ENCODE measurements around the gene CACNA2D1.

The CACNA2D1 gene

GRCh38 chr7:82098414-82098813, 345.2 kb downstream of the CACNA2D1 start:
- no peaks in the 10 kb centered on the region for H3K9me3 ChIP-seq (ENCODE audit: control insufficient read depth, insufficient read depth, low read length)
- DNase-seq (ENCODE audit: low read depth, low spot score): no peak
- H3K36me3 ChIP-seq (ENCODE audit: control insufficient read depth, insufficient read depth, low read length): no peaks in the 10 kb centered on the region
- H3K4me3 ChIP-seq (ENCODE audit: low read length): no peak overlapping the region
- H3K27me3 ChIP-seq (ENCODE audit: control insufficient read depth, insufficient read depth, low read length): no peaks in the 10 kb centered on the region
- WGBS (ENCODE audit: insufficient coverage, insufficient read length): no CpG with 5 or more reads among the region's 2 CpGs
- H3K27ac ChIP-seq (ENCODE audit: low read length): no peak overlapping the region
- H3K4me1 ChIP-seq (ENCODE audit: control insufficient read depth, insufficient read depth, low read length): no peaks in the 10 kb centered on the region

GRCh38 chr7:82091126-82091684, 352.4 kb downstream of the CACNA2D1 start:
- no CpG with 5 or more reads among the region's 4 CpGs for WGBS (ENCODE audit: insufficient coverage, insufficient read length)
- DNase-seq (ENCODE audit: low read depth, low spot score): no peak
- Histone ChIP-seq H3K4me3 (ENCODE audit: low read length) (no peak overlapping the region), H3K27me3 (ENCODE audit: control insufficient read depth, insufficient read depth, low read length) (no peaks in the 10 kb centered on the region), H3K36me3 (ENCODE audit: control insufficient read depth, insufficient read depth, low read length) (no peaks in the 10 kb centered on the region), H3K9me3 (ENCODE audit: control insufficient read depth, insufficient read depth, low read length) (no peaks in the 10 kb centered on the region), H3K4me1 (ENCODE audit: control insufficient read depth, insufficient read depth, low read length) (no peaks in the 10 kb centered on the region), H3K27ac (ENCODE audit: low read length) (no peak overlapping the region)

GRCh38 chr7:82087099-82087498, 356.5 kb downstream of the CACNA2D1 start:
- H3K36me3 ChIP-seq (ENCODE audit: control insufficient read depth, insufficient read depth, low read length): no peaks in the 10 kb centered on the region
- H3K9me3 ChIP-seq (ENCODE audit: control insufficient read depth, insufficient read depth, low read length): no peaks in the 10 kb centered on the region
- H3K4me3 ChIP-seq (ENCODE audit: low read length): no peak overlapping the region
- H3K27me3 ChIP-seq (ENCODE audit: control insufficient read depth, insufficient read depth, low read length): no peaks in the 10 kb centered on the region
- no peak for DNase-seq (ENCODE audit: low read depth, low spot score)
- no peaks in the 10 kb centered on the region for H3K4me1 ChIP-seq (ENCODE audit: control insufficient read depth, insufficient read depth, low read length)
- WGBS (ENCODE audit: insufficient coverage, insufficient read length): no CpG with 5 or more reads among the region's 4 CpGs
- H3K27ac ChIP-seq (ENCODE audit: low read length): no peak overlapping the region

- Histone ChIP-seq H3K36me3 (ENCODE audit: control insufficient read depth, insufficient read depth, low read length) (no peaks in the 10 kb centered on the region), H3K4me1 (ENCODE audit: control insufficient read depth, insufficient read depth, low read length) (no peaks in the 10 kb centered on the region), H3K27me3 (ENCODE audit: control insufficient read depth, insufficient read depth, low read length) (no peaks in the 10 kb centered on the region), H3K27ac (ENCODE audit: low read length) (no peak overlapping the region), H3K9me3 (ENCODE audit: control insufficient read depth, insufficient read depth, low read length) (no peaks in the 10 kb centered on the region), H3K4me3 (ENCODE audit: low read length) (no peak overlapping the region)
- no CpG with 5 or more reads among the region's 4 CpGs for WGBS (ENCODE audit: insufficient coverage, insufficient read length)
- DNase-seq (ENCODE audit: low read depth, low spot score): no peak
Measured at GRCh38 chr7:82085116-82085515, 358.5 kb downstream of the CACNA2D1 start.

GRCh38 chr7:82081644-82082224, 361.8 kb downstream of the CACNA2D1 start:
- H3K4me3 ChIP-seq (ENCODE audit: low read length): no peak overlapping the region
- no peak for DNase-seq (ENCODE audit: low read depth, low spot score)
- no peaks in the 10 kb centered on the region for H3K4me1 ChIP-seq (ENCODE audit: control insufficient read depth, insufficient read depth, low read length)
- no CpG with 5 or more reads among the region's 12 CpGs for WGBS (ENCODE audit: insufficient coverage, insufficient read length)
- no peak overlapping the region for H3K27ac ChIP-seq (ENCODE audit: low read length)
- no peaks in the 10 kb centered on the region for H3K27me3 ChIP-seq (ENCODE audit: control insufficient read depth, insufficient read depth, low read length)
- H3K36me3 ChIP-seq (ENCODE audit: control insufficient read depth, insufficient read depth, low read length): no peaks in the 10 kb centered on the region
- H3K9me3 ChIP-seq (ENCODE audit: control insufficient read depth, insufficient read depth, low read length): no peaks in the 10 kb centered on the region

- no CpG with 5 or more reads among the region's 4 CpGs for WGBS (ENCODE audit: insufficient coverage, insufficient read length)
- H3K27ac ChIP-seq (ENCODE audit: low read length): no peak overlapping the region
- H3K27me3 ChIP-seq (ENCODE audit: control insufficient read depth, insufficient read depth, low read length): no peaks in the 10 kb centered on the region
- no peaks in the 10 kb centered on the region for H3K4me1 ChIP-seq (ENCODE audit: control insufficient read depth, insufficient read depth, low read length)
- no peaks in the 10 kb centered on the region for H3K9me3 ChIP-seq (ENCODE audit: control insufficient read depth, insufficient read depth, low read length)
- no peak overlapping the region for H3K4me3 ChIP-seq (ENCODE audit: low read length)
- H3K36me3 ChIP-seq (ENCODE audit: control insufficient read depth, insufficient read depth, low read length): no peaks in the 10 kb centered on the region
- no peak for DNase-seq (ENCODE audit: low read depth, low spot score)
Measured at GRCh38 chr7:82080254-82080927, 363.2 kb downstream of the CACNA2D1 start.

- H3K9me3 ChIP-seq (ENCODE audit: control insufficient read depth, insufficient read depth, low read length): no peaks in the 10 kb centered on the region
- H3K27me3 ChIP-seq (ENCODE audit: control insufficient read depth, insufficient read depth, low read length): no peaks in the 10 kb centered on the region
- no CpG with 5 or more reads among the region's 8 CpGs for WGBS (ENCODE audit: insufficient coverage, insufficient read length)
- H3K36me3 ChIP-seq (ENCODE audit: control insufficient read depth, insufficient read depth, low read length): no peaks in the 10 kb centered on the region
- H3K27ac ChIP-seq (ENCODE audit: low read length): no peak overlapping the region
- DNase-seq (ENCODE audit: low read depth, low spot score): no peak
- no peaks in the 10 kb centered on the region for H3K4me1 ChIP-seq (ENCODE audit: control insufficient read depth, insufficient read depth, low read length)
- no peak overlapping the region for H3K4me3 ChIP-seq (ENCODE audit: low read length)
Measured at GRCh38 chr7:82079527-82079926, 364.1 kb downstream of the CACNA2D1 start.

GRCh38 chr7:82078807-82079206, 364.8 kb downstream of the CACNA2D1 start:
- no CpG with 5 or more reads among the region's 2 CpGs for WGBS (ENCODE audit: insufficient coverage, insufficient read length)

GRCh38 chr7:82071468-82071867, 372.1 kb downstream of the CACNA2D1 start:
- WGBS (ENCODE audit: insufficient coverage, insufficient read length): no CpG with 5 or more reads among the region's 2 CpGs
- DNase-seq (ENCODE audit: low read depth, low spot score): no peak
- Histone ChIP-seq H3K27me3 (ENCODE audit: control insufficient read depth, insufficient read depth, low read length) (no peaks in the 10 kb centered on the region), H3K36me3 (ENCODE audit: control insufficient read depth, insufficient read depth, low read length) (no peaks in the 10 kb centered on the region), H3K27ac (ENCODE audit: low read length) (no peak overlapping the region), H3K4me1 (ENCODE audit: control insufficient read depth, insufficient read depth, low read length) (no peaks in the 10 kb centered on the region), H3K9me3 (ENCODE audit: control insufficient read depth, insufficient read depth, low read length) (no peaks in the 10 kb centered on the region), H3K4me3 (ENCODE audit: low read length) (no peak overlapping the region)

More at GRCh38 chr7:82078807-82079206, 364.8 kb downstream of the CACNA2D1 start:
- H3K9me3 ChIP-seq (ENCODE audit: control insufficient read depth, insufficient read depth, low read length): no peaks in the 10 kb centered on the region
- DNase-seq (ENCODE audit: low read depth, low spot score): no peak
- H3K36me3 ChIP-seq (ENCODE audit: control insufficient read depth, insufficient read depth, low read length): no peaks in the 10 kb centered on the region
- no peaks in the 10 kb centered on the region for H3K4me1 ChIP-seq (ENCODE audit: control insufficient read depth, insufficient read depth, low read length)
- H3K27ac ChIP-seq (ENCODE audit: low read length): no peak overlapping the region
- no peak overlapping the region for H3K4me3 ChIP-seq (ENCODE audit: low read length)
- H3K27me3 ChIP-seq (ENCODE audit: control insufficient read depth, insufficient read depth, low read length): no peaks in the 10 kb centered on the region

GRCh38 chr7:82067628-82068264, 375.8 kb downstream of the CACNA2D1 start:
- no peak for DNase-seq (ENCODE audit: low read depth, low spot score)
- Histone ChIP-seq H3K9me3 (ENCODE audit: control insufficient read depth, insufficient read depth, low read length) (no peaks in the 10 kb centered on the region), H3K36me3 (ENCODE audit: control insufficient read depth, insufficient read depth, low read length) (no peaks in the 10 kb centered on the region), H3K27ac (ENCODE audit: low read length) (no peak overlapping the region), H3K27me3 (ENCODE audit: control insufficient read depth, insufficient read depth, low read length) (no peaks in the 10 kb centered on the region), H3K4me1 (ENCODE audit: control insufficient read depth, insufficient read depth, low read length) (no peaks in the 10 kb centered on the region), H3K4me3 (ENCODE audit: low read length) (no peak overlapping the region)
- no CpG with 5 or more reads among the region's 2 CpGs for WGBS (ENCODE audit: insufficient coverage, insufficient read length)
